Nephron (organoid): Measurements from ENCODE around the gene ATP6V1G2.

Source experiments
- H3K27ac Mint-ChIP-seq, 3 experiments: 2 replicates each; pipeline ENCODE4 v1.8.0; 2020; ENCODE audit warnings: mixed read lengths in 3 of 3, mild to moderate bottlenecking in 2 of 3, moderate library complexity in 1 of 3
- H3K27me3 Mint-ChIP-seq: 2 replicates; pipeline ENCODE4 v1.8.0; 2021; ENCODE audit warnings: low read depth, mild to moderate bottlenecking, moderate library complexity, mixed read lengths
- H3K36me3 Mint-ChIP-seq: 2 replicates; pipeline ENCODE4 v1.8.0; 2020; ENCODE audit warnings: low read depth, mixed read lengths
- H3K4me1 Mint-ChIP-seq: 2 replicates; pipeline ENCODE4 v1.8.0; 2020; ENCODE audit warnings: mixed read lengths
- H3K4me3 Mint-ChIP-seq, 3 experiments: 2 replicates each; pipeline ENCODE4 v1.8.0; 2020; ENCODE audit warnings: mild to moderate bottlenecking in 3 of 3, mixed read lengths in 3 of 3, moderate library complexity in 2 of 3
- H3K9me3 Mint-ChIP-seq: 2 replicates; pipeline ENCODE4 v1.8.0; 2020; ENCODE audit warnings: mixed read lengths
- TF ChIP-seq, protein P1 (sequence below), 3 experiments: fragments of 200-600 bp; sonication (generic); IDR thresholded peaks; one replicate each; pipeline ENCODE4 v1.5.0; 2021; ENCODE audit warnings: antibody characterized with exemption in 3 of 3; ENCODE audit not compliant: unreplicated experiment in 3 of 3

The ATP6V1G2 gene

GRCh38 chr6:31580807-31581433 is 34.5 kb upstream of the ATP6V1G2 start:
- TF ChIP-seq, protein P1, sequence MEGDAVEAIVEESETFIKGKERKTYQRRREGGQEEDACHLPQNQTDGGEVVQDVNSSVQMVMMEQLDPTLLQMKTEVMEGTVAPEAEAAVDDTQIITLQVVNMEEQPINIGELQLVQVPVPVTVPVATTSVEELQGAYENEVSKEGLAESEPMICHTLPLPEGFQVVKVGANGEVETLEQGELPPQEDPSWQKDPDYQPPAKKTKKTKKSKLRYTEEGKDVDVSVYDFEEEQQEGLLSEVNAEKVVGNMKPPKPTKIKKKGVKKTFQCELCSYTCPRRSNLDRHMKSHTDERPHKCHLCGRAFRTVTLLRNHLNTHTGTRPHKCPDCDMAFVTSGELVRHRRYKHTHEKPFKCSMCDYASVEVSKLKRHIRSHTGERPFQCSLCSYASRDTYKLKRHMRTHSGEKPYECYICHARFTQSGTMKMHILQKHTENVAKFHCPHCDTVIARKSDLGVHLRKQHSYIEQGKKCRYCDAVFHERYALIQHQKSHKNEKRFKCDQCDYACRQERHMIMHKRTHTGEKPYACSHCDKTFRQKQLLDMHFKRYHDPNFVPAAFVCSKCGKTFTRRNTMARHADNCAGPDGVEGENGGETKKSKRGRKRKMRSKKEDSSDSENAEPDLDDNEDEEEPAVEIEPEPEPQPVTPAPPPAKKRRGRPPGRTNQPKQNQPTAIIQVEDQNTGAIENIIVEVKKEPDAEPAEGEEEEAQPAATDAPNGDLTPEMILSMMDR (IDR thresholded peaks at IDR 0.05; ENCODE audit: unreplicated experiment in 3 of 3) = peak; percentile 96 to 98 (median 98)
- peaks cover 6% of the 10 kb centered on the region for H3K27me3 Mint-ChIP-seq
- no peaks in the 10 kb centered on the region for H3K9me3 Mint-ChIP-seq
- H3K27ac Mint-ChIP-seq = peak overlapping the region; percentile 81 to 89 (median 89)
- peak overlapping the region; percentile 94 to 96 (median 95) for H3K4me3 Mint-ChIP-seq
- peaks cover 20% of the 10 kb centered on the region for H3K4me1 Mint-ChIP-seq
- no peaks in the 10 kb centered on the region for H3K36me3 Mint-ChIP-seq

DNA sequence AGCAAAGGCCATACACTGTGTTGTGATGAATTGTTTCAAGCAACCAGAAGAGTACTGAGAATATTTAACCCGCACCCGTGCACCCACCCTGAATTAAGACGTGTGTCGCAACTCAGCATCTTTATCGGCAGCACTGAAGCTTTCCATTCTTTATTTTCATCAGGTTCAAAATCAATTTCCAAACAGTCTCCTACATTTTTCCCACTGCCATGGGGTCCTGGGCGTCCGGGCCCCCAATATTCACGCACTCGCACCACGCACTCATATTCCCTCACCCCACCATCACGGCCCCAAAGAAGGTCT is 34.0 kb upstream of the ATP6V1G2 start:
- peak overlapping the region in 2 of 3 experiments; percentile 6 to 81 for H3K27ac Mint-ChIP-seq
- TF ChIP-seq, protein P1 (IDR thresholded peaks at IDR 0.05; ENCODE audit: unreplicated experiment in 3 of 3) = no peak
- no peaks in the 10 kb centered on the region for H3K9me3 Mint-ChIP-seq
- peak overlapping the region; percentile 94 to 96 (median 95) for H3K4me3 Mint-ChIP-seq
- H3K36me3 Mint-ChIP-seq = no peaks in the 10 kb centered on the region
- H3K4me1 Mint-ChIP-seq = peaks cover 16% of the 10 kb centered on the region
- H3K27me3 Mint-ChIP-seq = peaks cover 6% of the 10 kb centered on the region

DNA sequence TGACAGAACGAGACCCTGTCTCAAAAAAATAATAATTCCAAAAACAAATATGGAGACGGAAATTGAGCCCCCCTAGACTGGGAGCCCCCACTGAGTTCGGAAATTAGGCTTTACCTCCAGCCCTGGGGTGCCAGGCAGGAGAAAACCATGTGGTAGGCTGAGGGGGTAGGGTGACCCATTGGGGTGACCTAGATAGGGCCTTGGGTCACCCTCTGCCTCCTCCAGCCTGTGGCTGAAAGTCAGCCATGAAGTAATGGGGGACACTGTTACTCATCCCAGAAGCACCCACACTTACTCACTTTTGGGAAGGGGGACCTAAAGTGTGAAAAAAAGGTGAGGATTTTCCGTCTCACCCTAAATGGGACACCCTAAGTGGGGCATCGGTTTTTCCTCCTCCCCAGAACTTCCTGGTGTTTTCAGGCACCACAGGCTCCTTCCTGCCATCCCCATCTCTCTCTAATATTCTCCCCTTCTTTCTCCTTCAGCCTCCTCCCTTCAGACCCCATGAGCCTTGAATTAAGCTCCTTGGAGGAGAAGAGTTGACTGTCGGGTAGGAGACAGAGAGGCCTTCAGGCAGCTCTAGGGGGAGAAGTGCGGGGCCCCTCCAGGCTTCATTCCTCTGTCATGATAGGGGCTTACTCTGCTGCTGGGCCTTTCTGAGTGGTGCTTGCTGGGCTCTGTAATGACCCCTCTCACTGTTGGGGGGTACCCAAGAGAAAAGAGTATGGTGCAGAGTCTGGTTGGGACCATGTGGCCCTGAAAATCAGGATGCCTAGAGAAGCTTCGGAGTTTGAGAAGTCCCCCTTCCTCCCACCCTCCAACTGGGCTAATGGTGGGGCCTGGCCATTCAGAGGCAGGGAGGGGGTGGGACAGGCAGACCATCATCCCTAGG is 33.4 kb upstream of the ATP6V1G2 start:
- Mint-ChIP-seq H3K9me3 (no peaks in the 10 kb centered on the region), H3K36me3 (no peaks in the 10 kb centered on the region), H3K4me1 (peaks cover 16% of the 10 kb centered on the region), H3K4me3 (peak overlapping the region; percentile 94 to 96 (median 95)), H3K27ac (no peak overlapping the region), H3K27me3 (peaks cover 6% of the 10 kb centered on the region)
- TF ChIP-seq, protein P1 (IDR thresholded peaks at IDR 0.05; ENCODE audit: unreplicated experiment in 3 of 3) = no peak

DNA sequence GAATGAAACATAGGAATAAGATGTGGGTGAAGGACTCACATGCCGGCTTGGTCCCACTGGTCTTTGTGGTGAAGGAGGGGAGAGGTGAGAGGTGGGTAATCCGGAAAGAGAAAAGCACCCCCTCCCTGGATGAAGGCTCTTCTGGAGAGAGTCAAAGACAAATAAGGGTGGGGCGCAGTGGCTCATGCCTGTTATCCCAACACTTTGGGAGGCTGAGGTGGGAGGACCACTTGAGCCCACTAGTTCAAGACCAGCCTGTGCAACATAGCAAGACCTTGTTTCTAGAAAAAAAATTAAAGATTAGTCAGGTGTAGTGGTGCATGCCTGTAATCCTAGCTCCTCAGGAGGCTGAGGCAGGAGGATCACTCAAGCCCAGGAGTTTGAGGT is 32.7 kb upstream of the ATP6V1G2 start:
- TF ChIP-seq, protein P1 (IDR thresholded peaks at IDR 0.05; ENCODE audit: unreplicated experiment in 3 of 3) = no peak
- H3K4me1 Mint-ChIP-seq = peaks cover 16% of the 10 kb centered on the region
- H3K9me3 Mint-ChIP-seq = no peaks in the 10 kb centered on the region
- peak overlapping the region; percentile 37 to 68 (median 55) for H3K4me3 Mint-ChIP-seq
- peaks cover 9% of the 10 kb centered on the region for H3K27me3 Mint-ChIP-seq
- H3K27ac Mint-ChIP-seq = no peak overlapping the region
- no peaks in the 10 kb centered on the region for H3K36me3 Mint-ChIP-seq

GRCh38 chr6:31578184-31579118 is 32.0 kb upstream of the ATP6V1G2 start:
- Mint-ChIP-seq H3K36me3 (no peaks in the 10 kb centered on the region), H3K27me3 (peaks cover 9% of the 10 kb centered on the region), H3K4me3 (peak overlapping the region; percentile 10 to 37 (median 37)), H3K4me1 (peaks cover 16% of the 10 kb centered on the region), H3K27ac (peak overlapping the region in 1 of 3 experiments; percentile 50), H3K9me3 (no peaks in the 10 kb centered on the region)
- TF ChIP-seq, protein P1 (IDR thresholded peaks at IDR 0.05; ENCODE audit: unreplicated experiment in 3 of 3) = no peak
